ENCODE data around the gene CSNK1G3. TPM values are rescaled to one million over a fixed set of nuclear protein-coding genes. Genes with fewer than 3 reads are reported as not detected.

Gene CSNK1G3
- total RNA-seq, 1 experiment from 2014 or later = 40.8 TPM

GRCh38 chr5:123651234-123651633 is 139.3 kb downstream of the CSNK1G3 start:
- Histone ChIP-seq H3K27me3 (ENCODE audit: control insufficient read depth, insufficient read depth, low read length) (no peaks in the 10 kb centered on the region), H3K36me3 (ENCODE audit: control insufficient read depth, insufficient read depth, low read length) (no peaks in the 10 kb centered on the region), H3K9me3 (ENCODE audit: control insufficient read depth, insufficient read depth, low read depth, low read length) (no peaks in the 10 kb centered on the region), H3K4me1 (ENCODE audit: control insufficient read depth, insufficient read depth, low read length) (no peaks in the 10 kb centered on the region), H3K27ac (ENCODE audit: low read length) (no peak overlapping the region), H3K4me3 (ENCODE audit: low read depth in 2 of 2, low read length in 2 of 2) (no peak overlapping the region)
- no TSS peak for BruUV-seq (replicated peaks)
- DNase-seq (ENCODE audit: low read depth, low spot score) (no peak), ATAC-seq (no peak)
- intact Hi-C loops (cut with micrococcal nuclease; ENCODE audit: unreplicated experiment) (no loop called here), in situ Hi-C loops (cut with HindIII; ENCODE audit: low pct_unique_long_range_greater_than_20kb, low sequenced_read_pairs) (no loop called here)
- ChIA-PET POLR2A (no interaction called here), CTCF (interaction anchor here (0.6 kb wide), 1 partner anchor 948 kb away, joined by 3 read pairs; no protein-coding TSS in a partner anchor)
- TF ChIP-seq TCF7L2 (IDR thresholded peaks at IDR 0.05; ENCODE audit: low read depth, low read length) (no peak), SIN3A (IDR thresholded peaks at IDR 0.05; ENCODE audit: borderline replicate concordance, insufficient read depth, low read depth, low read length) (no peak), REST (IDR thresholded peaks at IDR 0.05; ENCODE audit: insufficient read depth in 1 of 2, low read depth in 2 of 2, low read length in 1 of 2) (no peak), POLR2AphosphoS5 (IDR thresholded peaks at IDR 0.05; ENCODE audit: low read depth, low read length) (no peak)
- TF ChIP-seq, protein P1, sequence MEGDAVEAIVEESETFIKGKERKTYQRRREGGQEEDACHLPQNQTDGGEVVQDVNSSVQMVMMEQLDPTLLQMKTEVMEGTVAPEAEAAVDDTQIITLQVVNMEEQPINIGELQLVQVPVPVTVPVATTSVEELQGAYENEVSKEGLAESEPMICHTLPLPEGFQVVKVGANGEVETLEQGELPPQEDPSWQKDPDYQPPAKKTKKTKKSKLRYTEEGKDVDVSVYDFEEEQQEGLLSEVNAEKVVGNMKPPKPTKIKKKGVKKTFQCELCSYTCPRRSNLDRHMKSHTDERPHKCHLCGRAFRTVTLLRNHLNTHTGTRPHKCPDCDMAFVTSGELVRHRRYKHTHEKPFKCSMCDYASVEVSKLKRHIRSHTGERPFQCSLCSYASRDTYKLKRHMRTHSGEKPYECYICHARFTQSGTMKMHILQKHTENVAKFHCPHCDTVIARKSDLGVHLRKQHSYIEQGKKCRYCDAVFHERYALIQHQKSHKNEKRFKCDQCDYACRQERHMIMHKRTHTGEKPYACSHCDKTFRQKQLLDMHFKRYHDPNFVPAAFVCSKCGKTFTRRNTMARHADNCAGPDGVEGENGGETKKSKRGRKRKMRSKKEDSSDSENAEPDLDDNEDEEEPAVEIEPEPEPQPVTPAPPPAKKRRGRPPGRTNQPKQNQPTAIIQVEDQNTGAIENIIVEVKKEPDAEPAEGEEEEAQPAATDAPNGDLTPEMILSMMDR (IDR thresholded peaks at IDR 0.05) = no peak

DNA sequence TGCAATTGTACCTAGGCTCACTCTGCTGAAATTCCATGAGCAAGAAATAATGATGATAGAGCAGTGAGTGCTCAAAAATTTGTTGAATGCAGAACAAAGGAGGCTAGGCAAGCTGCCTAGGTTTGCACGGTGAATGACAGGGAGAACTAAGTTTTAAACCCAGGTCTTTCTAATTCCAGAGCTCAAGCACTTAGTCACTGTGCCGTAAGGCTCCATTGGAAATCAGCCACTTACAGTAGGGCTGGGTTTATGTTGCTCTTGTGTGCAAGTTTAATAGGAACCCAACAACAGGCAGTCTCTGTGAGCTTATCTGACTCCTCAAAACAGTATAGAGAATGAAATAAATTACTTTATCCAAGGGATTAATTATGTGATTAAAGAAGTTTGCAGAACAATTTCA is 147.0 kb downstream of the CSNK1G3 start:
- H3K36me3 ChIP-seq (ENCODE audit: control insufficient read depth, insufficient read depth, low read length) = no peaks in the 10 kb centered on the region
- ChIA-PET POLR2A (no interaction called here), CTCF (no interaction called here)
- no peaks in the 10 kb centered on the region for H3K4me1 ChIP-seq (ENCODE audit: control insufficient read depth, insufficient read depth, low read length)
- in situ Hi-C loops (cut with HindIII; ENCODE audit: low pct_unique_long_range_greater_than_20kb, low sequenced_read_pairs) = no loop called here
- no peak for TF ChIP-seq TCF7L2 (IDR thresholded peaks at IDR 0.05; ENCODE audit: low read depth, low read length)
- TF ChIP-seq REST (IDR thresholded peaks at IDR 0.05; ENCODE audit: insufficient read depth in 1 of 2, low read depth in 2 of 2, low read length in 1 of 2) = no peak
- no peak for TF ChIP-seq POLR2AphosphoS5 (IDR thresholded peaks at IDR 0.05; ENCODE audit: low read depth, low read length)
- TF ChIP-seq, protein P1 (IDR thresholded peaks at IDR 0.05) = no peak
- no peak for TF ChIP-seq SIN3A (IDR thresholded peaks at IDR 0.05; ENCODE audit: borderline replicate concordance, insufficient read depth, low read depth, low read length)
- H3K9me3 ChIP-seq (ENCODE audit: control insufficient read depth, insufficient read depth, low read depth, low read length) = peaks cover 10% of the 10 kb centered on the region; the same call in 1 of the 2 replicates
- DNase-seq (ENCODE audit: low read depth, low spot score) = no peak
- intact Hi-C loops (cut with micrococcal nuclease; ENCODE audit: unreplicated experiment) = no loop called here
- BruUV-seq (replicated peaks) = no TSS peak
- no peak overlapping the region for H3K27ac ChIP-seq (ENCODE audit: low read length)
- H3K27me3 ChIP-seq (ENCODE audit: control insufficient read depth, insufficient read depth, low read length) = no peaks in the 10 kb centered on the region
- H3K4me3 ChIP-seq (ENCODE audit: low read depth in 2 of 2, low read length in 2 of 2) = no peak overlapping the region
- no peak for ATAC-seq

All from Panc1 (cell line).